Osteocyte (in vitro differentiated cells): ENCODE measurements around the gene CSF1. TPM values are rescaled to one million over a fixed set of nuclear protein-coding genes. Genes with fewer than 3 reads are reported as not detected.

Experiments used
- DNase-seq: peaks from one replicate; pipeline ENCODE4 v3.0.0; 2021; ENCODE audit warnings: mixed read lengths; ENCODE audit not compliant: unreplicated experiment; ENCODE audit errors: extremely low spot score
- H3K27ac Mint-ChIP-seq: one replicate; pipeline ENCODE4 v1.8.0; 2021; ENCODE audit warnings: mild to moderate bottlenecking, mixed read lengths; ENCODE audit not compliant: unreplicated experiment
- H3K27me3 Mint-ChIP-seq: one replicate; pipeline ENCODE4 v1.8.0; 2021; ENCODE audit warnings: mixed read lengths; ENCODE audit not compliant: unreplicated experiment
- H3K36me3 Mint-ChIP-seq: one replicate; pipeline ENCODE4 v1.8.0; 2021; ENCODE audit warnings: mixed read lengths; ENCODE audit not compliant: unreplicated experiment
- H3K4me1 Mint-ChIP-seq: one replicate; pipeline ENCODE4 v1.8.0; 2021; ENCODE audit warnings: mixed read lengths; ENCODE audit not compliant: unreplicated experiment
- H3K4me3 Mint-ChIP-seq: one replicate; pipeline ENCODE4 v1.8.0; 2021; ENCODE audit warnings: mild to moderate bottlenecking, moderate library complexity, mixed read lengths; ENCODE audit not compliant: unreplicated experiment
- H3K9me3 Mint-ChIP-seq: one replicate; pipeline ENCODE4 v1.8.0; 2021; ENCODE audit warnings: mixed read lengths; ENCODE audit not compliant: unreplicated experiment
- CTCF ChIP-seq: fragments of 200-600 bp; sonication (generic); IDR thresholded peaks from 2 replicates; pipeline ENCODE4 v1.5.0; 2021; ENCODE audit warnings: antibody characterized with exemption, mild to moderate bottlenecking, moderate library complexity
- total RNA-seq: library from RNA; stranded (reverse); gene quantifications from 2 replicates; pipeline ENCODE4 v1.2.1, GENCODE V29; 2021

The CSF1 gene
- total RNA-seq, 1 donor from 2014 or later: 27.9 TPM

- Mint-ChIP-seq H3K27me3 (peaks cover 3% of the 10 kb centered on the region), H3K4me3 (no peak overlapping the region), H3K4me1 (peaks cover 18% of the 10 kb centered on the region), H3K9me3 (no peaks in the 10 kb centered on the region), H3K36me3 (no peaks in the 10 kb centered on the region), H3K27ac (no peak overlapping the region)
- DNase-seq: no peak
- no peak for TF ChIP-seq CTCF
Measured at GRCh38 chr1:109907190-109907774, 3.4 kb upstream of the CSF1 start.

GRCh38 chr1:109908836-109909235 lies 1.8 kb upstream of the CSF1 start:
- DNase-seq: no peak
- Mint-ChIP-seq H3K36me3 (no peaks in the 10 kb centered on the region), H3K9me3 (no peaks in the 10 kb centered on the region), H3K27ac (no peak overlapping the region), H3K27me3 (peaks cover 3% of the 10 kb centered on the region), H3K4me3 (no peak overlapping the region), H3K4me1 (peaks cover 34% of the 10 kb centered on the region)
- TF ChIP-seq CTCF: no peak

- H3K4me1 Mint-ChIP-seq: peaks cover 41% of the 10 kb centered on the region
Measured at GRCh38 chr1:109909561-109909960, 1.1 kb upstream of the CSF1 start.

GRCh38 chr1:109910963-109911798 lies 532 bp downstream of the CSF1 start:
- no peak for DNase-seq
- H3K9me3 Mint-ChIP-seq: no peaks in the 10 kb centered on the region
- peaks cover 50% of the 10 kb centered on the region for H3K4me1 Mint-ChIP-seq
- peaks cover 3% of the 10 kb centered on the region for H3K27me3 Mint-ChIP-seq
- peak overlapping the region; percentile 80 for H3K27ac Mint-ChIP-seq
- peaks cover 1% of the 10 kb centered on the region for H3K36me3 Mint-ChIP-seq
- peak overlapping the region; percentile 88 for H3K4me3 Mint-ChIP-seq
- no peak for TF ChIP-seq CTCF

More at GRCh38 chr1:109909561-109909960, 1.1 kb upstream of the CSF1 start:
- Mint-ChIP-seq H3K27me3 (peaks cover 3% of the 10 kb centered on the region), H3K9me3 (no peaks in the 10 kb centered on the region), H3K4me3 (peak overlapping the region; percentile 86), H3K27ac (no peak overlapping the region), H3K36me3 (no peaks in the 10 kb centered on the region)
- DNase-seq: no peak
- no peak for TF ChIP-seq CTCF

GRCh38 chr1:109912214-109912861 lies 1.7 kb downstream of the CSF1 start:
- no peak for DNase-seq
- peak overlapping the region; percentile 77 for H3K27ac Mint-ChIP-seq

More at GRCh38 chr1:109912214-109912861, 1.7 kb downstream of the CSF1 start:
- Mint-ChIP-seq H3K27me3 (no peaks in the 10 kb centered on the region), H3K4me1 (peaks cover 50% of the 10 kb centered on the region), H3K9me3 (no peaks in the 10 kb centered on the region), H3K4me3 (peak overlapping the region; percentile 88), H3K36me3 (peaks cover 11% of the 10 kb centered on the region)
- TF ChIP-seq CTCF: no peak
